Superior temporal gyrus (tissue), 1 donor: ENCODE results near the gene ANKS3.
A peak's percentile ranks its signal among the peaks of the same experiment; 100 is the strongest.

ENCODE experiments used
- DNase-seq: peaks from one replicate; pipeline ENCODE4 v3.0.0-alpha.2; 2016; ENCODE audit errors: extremely low spot score

The ANKS3 gene

DNA sequence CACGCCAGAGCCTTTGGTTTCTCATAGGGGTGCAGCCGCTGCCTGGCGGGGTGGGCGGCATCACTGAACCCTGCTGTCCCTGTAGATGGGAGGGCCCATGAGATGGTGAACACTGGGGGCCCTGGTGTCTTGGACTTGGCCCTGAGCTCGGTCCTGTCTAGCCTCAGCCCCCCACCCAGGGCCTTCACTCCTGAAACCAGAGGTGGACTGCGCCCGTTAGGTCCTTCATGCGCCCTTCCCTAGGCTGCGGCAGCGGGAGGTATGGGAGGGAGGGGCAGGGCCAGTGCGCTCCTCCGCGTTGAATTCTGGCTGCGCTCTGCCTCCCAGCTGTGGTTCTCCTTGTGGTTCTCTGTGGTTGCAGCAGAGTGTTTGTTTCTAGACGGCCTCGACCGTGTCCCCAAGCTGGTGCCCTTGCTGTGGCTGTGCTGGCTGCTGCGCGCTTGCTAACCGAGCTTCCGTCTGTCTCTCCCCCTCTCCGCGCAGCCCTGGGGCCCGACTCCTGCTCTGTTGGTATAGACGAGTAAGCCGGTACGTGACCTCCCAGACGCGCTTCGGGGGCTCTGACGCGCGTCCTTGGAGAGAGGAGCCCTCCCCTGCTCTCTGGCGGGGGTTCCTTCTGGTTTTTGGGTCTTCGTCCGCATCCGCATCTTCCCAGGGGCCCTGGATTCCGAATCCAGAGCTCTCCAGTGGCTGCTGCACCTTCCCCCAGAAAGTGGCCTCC is 48.1 kb downstream of the ANKS3 start:
- DNase-seq, result no peak

DNA sequence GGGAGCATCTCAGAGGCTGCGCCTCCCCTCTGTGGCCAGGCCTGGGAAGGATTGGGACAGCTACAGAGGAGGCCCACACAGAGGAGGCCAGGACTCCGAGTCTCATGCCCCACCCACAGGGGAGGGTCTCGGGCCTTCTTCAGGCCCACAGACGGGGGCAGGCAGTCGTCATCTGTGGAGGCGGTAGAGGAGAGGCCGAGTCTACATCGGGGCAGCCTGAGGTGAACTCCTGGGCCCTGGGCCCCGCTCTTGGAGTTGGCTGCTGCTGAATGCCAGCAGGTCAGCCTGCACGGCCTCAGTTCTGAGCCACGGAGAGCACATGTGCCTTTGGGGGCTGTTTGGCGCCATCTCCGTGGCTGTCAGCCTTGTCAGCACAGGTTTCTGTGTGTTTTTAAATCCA is 48.8 kb downstream of the ANKS3 start:
- no peak for DNase-seq

DNA sequence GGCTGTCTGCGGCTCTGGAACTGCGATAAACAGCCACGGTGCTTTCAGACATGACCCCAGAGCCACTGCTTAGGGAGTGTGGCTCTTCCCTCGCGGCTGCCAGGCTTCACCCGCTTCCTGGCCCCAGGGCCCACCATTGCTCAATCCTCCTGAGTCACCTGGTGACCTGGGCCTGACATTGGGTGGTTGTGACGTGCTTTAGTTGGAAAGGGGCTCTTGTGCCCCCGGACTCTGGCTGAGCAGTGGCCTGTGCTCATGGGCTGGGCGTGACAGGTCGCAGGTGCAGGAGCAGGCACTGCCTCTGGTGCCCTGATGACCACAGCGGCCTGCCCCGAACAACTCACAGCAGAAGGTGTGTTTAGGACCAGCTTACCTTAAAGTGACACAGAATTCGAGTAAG is 49.3 kb downstream of the ANKS3 start:
- DNase-seq, result no peak

DNA sequence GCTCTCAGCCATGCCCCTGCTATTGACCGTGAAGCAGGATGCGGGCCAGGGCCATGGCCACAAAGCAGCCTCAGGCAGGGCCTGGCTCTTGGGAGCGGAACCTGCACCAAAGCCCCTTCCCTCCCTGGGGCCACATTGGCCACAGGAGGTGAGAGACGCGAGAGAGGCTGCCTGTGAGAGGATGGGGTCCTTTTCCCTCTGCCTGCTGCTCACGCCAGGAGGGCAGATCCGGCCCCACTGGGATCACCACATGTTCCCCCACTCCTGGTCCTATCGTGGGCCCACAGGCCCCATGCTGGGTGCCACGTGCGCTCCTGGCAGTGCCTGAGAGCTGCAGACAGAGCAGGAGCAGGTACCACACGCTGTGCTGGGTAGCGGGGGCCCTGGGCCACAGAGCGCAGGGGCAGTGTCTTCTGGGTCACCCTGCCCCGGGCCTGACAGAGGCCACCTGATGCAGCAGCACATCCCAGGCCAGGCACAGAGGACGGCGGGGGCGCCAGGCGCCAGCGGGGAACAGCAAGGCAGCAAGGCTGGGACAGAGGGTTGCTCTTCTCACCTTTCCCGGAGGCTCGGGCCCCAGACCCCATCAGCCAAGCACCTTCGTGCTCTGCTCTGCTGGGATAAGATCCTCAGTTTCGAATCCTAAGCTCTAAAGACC is 49.9 kb downstream of the ANKS3 start:
- no peak for DNase-seq

DNA sequence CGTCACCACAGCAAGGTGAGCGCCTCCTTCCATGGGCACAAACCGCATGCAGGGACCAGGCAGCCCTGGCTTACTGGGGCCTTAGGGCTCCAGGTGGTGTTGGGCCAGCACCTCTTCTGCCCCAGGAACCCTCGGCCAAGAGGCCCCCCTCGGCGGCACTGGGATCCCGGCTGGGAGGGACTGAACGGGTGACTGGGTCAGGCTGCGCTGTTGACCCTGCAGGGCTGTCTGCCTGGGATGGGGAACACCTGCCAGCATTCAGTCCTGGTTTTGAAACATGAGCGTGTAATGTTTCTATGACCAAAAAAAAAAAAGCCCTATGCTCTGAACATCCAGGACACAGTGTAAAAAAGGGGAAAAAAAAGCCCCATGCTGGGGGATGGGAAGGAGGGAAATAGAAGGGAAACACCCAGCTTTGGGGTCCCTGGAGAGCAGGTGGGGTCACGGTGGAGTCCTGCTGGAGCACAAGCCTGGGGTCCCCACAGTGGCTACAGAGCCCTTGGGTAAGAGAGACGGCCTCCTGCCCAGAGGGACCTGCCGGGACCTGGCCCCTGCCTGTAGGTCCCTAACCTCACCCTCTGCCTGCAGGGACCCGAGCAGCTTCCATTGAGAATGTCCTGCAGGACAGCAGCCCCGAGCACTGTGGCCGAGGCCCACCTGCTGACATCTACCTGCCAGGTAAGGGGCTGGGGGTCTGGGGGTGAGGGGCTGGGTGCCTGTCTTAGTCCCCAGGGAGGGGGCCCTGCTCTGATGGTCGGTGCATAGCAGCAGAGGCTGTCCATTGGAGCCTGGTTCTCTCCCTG is 50.6 kb downstream of the ANKS3 start:
- no peak for DNase-seq

DNA sequence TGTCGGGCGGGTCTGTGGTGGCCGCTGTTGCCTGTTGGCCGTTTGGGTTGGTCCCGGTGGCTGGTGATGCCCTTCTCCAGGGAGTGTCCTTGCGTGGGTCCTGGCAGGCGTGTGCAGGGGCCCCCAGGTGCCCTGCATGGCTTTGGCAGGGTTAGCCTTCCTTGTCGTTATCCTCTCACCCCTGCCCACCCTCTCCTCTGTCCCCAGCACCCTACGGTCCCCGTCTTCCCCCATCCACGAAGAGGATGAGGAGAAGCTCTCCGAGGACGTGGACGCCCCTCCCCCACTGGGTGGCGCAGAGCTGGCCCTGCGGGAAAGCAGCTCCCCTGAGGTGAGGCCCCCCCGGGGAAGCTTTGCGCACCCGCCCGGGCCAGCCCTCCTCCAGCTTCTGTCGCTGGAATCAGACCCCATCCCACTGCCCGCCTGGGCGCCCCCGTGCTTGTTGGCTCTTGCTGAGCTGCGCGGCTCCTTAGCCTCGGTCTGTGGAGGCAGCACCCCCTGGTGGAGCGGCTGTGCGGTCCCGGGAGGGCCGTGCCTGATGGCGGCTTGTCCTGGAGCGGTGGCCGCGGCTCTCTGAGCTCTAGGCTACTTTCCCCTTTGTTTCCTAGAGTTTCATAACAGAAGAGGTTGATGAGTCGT is 51.3 kb downstream of the ANKS3 start:
- peak; percentile 70 for DNase-seq

DNA sequence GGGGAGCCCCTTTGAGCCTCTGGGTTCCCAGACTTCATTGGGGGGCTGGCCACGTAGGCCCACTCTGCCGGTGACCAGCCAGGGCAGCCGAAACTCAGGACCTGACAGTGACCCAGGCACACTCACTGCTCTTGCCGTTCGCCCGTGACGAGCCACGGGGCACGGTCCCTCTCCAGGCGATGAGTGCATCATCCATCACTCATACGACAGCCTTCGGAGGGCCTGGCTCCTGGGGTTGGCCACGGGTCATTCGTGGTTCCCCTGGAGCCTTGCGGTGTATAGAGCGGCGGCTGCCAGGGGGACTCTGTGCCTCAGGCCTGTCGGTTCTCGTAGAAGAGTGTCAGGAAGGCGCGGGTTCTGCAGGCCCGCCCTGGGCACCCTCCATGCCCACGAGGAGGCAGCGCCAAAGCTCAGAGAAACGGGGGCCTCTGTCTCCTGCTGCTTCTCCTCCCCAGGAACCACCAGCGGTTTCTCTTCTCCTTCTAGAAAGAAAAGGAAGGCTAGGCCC is 51.9 kb downstream of the ANKS3 start:
- no peak for DNase-seq

DNA sequence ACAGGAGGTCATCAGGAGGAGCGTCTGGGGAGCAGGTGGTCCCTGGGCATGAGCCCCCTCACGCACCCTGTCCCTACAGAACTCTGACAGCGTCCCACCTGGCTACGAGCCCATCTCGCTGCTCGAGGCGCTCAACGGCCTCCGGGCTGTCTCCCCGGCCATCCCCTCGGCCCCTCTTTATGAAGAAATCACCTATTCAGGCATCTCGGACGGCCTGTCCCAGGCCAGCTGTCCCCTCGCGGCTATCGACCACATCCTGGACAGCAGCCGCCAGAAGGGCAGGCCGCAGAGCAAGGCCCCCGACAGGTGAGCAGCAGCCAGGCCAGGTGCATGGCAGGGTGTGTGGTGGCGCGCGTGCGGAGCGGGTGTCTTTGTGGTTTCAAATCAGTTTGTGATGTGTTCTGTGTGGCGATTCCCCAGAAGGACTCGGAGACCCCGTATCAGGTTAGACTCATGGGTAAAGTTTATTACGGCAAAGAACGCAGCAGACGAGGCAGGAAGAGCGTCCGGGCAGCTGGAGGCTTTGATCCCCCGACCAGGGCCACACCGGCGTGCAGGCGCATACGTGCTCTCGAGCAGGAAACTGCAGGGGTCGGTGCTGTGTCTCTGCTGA is 52.5 kb downstream of the ANKS3 start:
- no peak for DNase-seq

DNA sequence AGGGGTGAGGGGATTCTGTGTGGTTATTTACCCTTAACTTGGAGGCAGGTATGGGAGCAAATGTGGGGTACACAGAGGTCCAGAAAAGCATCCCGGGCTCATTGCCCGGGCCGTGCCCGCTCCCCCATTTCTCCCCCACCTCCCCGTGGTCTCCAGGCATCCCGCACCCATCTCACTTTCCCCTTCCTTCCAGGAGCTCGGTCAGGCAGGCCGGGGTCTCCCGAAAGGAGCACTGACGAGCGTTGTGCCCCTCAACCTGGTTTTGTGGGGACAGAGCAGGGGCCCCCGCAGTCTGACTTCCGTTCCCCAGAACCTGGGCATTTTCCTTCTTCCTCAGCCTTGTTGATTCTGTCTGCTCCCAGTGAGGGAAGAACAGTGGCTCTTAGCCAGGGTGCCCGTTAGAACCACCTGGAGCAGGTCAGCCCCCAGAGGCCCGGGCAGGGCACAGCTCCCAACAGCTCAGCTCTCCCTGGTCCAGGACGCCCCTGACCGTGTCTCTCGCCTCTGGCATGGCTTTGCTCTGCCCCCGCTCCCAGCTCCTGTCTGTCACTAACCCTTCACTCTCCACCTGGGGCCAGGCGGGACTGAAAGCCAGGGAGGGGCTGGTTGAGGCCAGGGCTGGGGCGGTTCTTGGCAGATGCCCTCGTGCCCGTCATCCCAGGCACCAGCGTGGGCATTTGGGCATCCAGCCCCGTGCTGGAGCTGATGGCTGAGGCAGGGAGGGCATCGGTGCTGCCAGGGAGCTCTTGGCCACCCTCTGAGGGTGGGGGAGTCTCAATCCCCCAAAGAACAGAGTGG is 53.2 kb downstream of the ANKS3 start:
- no peak for DNase-seq

DNA sequence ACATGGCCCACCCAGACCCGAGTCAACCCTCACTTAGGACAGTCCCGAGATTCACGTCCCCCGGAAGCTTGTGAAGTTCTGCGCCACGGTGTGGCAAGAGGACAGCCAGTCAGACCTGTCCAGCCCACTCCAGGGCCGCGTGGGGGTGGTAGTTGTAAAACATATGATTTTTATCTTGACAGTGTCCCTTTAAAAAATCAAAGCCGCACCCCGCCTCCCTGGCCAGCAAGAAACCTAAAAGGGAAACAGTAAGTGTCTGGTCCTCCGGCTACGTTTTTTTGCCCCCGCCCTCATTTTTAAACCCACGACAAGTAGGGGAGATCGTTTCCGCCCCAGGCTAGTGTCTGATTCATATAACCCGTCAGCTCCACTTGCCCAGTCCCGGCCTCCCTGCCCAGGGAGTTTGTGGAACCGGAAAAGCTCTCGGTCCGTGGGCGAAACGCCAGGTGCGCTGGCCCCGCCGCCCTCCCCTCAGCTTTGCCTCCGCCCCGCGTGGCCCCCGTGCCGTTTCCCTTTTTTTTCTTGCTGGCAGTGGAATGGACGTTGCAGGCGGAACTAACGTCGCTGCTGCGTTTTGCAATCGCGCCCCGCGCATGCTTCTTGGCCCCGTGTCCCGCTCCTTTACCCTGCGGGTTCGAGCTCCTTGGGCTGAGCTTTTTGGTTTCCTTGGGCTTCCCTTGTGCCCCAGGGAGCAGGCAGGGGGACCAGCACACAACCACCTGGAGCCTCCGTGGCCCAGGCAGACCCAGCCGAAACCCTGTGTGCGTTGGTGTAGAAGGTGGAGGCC is 54.0 kb downstream of the ANKS3 start:
- peak; percentile 43 for DNase-seq

DNA sequence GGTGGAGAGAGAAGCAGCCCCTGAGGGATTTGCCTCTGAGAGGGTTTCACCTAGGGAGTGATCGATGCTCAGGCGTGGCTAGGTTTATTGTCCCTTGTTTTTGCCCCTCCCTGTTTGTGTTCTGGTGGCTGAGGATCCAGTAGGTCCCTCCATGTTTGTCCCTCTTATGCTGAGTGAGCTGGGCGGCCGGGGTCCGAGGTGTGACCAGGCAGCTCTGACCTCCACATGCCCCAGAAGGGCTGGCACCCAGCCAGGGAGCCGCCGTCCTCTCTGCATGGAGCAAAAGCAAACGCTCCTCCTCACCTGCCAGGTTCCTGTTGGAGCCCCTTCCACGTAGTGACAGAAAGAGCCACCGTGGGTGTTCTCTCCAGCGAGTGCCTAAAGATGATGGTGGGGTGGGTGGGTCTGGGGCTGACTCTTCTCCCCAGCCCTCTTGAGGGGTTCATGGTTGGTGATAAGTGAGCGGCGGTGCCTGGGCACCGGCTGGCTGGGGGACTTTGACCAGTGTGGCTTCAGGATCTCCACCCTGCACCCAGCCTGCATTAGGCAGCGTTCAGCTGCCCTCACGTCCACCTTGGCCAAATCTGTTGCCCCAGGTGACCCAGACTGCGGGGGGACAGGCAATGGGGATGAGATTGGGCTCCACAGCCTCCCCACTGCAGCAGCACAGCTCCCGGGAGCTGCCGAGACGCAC is 54.8 kb downstream of the ANKS3 start:
- DNase-seq, result no peak

DNA sequence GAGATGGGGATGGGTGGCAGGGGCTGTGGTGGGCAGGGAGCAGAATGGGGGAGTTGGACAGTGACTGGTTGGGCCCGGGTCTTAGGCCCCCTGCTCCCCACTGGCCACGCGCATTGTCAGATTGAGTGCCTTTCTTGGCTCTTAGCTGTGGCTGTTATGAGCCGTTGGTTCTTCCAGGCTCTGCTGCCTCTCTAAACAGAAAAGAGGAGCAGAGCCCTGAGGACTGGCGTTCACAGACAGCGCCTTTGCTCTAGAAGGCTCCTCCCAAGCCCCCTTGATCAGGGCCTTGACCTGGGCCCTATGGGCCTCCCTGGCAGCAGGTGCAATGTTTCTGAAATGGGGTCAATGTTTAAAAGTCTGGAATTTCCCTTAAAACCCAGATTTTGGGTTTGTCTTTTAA is 55.5 kb downstream of the ANKS3 start:
- no peak for DNase-seq

DNA sequence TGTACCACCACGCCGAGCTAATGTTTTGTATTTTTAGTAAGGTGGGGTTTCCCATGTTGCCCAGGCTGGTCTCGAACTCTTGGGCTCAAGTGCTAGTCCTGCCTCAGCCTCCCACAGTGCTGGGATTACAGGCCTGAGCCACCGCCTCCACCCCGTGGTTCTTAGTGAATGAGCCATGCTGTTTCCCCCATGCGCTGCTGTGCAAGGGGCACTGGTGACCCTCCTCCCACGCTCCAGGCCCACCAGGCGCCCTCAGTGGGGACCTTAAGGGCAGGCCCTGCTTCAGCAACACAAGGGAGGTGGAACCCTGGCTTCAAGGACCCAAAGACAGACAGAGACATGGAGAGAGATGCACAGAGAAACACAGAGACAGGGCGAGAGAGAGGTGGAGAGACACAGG is 56.1 kb downstream of the ANKS3 start:
- DNase-seq, result no peak

DNA sequence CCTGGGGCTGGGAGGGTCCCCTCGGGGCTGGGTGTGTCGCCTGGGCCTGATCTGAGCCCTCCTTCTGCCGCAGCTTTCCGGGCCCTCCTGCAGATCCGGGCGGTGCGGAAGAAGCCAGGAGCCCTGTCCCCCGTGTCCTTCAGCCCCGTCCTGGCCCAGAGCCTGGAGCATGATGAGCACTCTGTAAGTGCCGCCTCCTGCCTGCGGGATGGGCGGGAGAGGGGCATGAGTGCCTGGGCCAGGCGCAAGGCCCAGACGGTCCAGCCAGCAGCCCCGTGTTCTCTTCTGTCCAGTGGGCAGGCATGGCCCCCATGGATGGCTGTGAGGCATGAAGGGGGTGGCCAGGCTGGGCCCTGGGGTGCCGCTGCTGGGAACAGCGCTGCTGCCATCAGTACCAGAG is 56.7 kb downstream of the ANKS3 start:
- no peak for DNase-seq

DNA sequence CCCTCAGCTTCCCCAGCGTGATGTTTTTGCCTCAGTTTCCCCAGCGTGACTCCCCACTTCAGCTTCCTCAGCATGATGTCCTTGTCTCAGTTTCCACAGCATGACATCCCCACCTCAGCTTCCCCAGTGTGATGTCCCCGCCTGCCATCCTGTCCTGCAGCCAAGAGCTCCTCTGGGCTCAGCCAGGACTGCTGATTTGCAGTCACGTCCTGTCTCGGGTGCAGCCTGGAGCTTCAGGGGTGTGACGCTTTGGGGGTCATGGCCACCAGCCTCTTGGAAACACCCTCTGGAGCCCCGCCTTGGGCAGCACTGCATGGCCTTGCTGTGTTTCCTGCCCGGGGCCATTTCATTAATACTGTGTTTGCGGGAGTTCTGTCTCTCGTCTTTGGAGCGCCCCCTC is 57.2 kb downstream of the ANKS3 start:
- DNase-seq, result no peak

DNA sequence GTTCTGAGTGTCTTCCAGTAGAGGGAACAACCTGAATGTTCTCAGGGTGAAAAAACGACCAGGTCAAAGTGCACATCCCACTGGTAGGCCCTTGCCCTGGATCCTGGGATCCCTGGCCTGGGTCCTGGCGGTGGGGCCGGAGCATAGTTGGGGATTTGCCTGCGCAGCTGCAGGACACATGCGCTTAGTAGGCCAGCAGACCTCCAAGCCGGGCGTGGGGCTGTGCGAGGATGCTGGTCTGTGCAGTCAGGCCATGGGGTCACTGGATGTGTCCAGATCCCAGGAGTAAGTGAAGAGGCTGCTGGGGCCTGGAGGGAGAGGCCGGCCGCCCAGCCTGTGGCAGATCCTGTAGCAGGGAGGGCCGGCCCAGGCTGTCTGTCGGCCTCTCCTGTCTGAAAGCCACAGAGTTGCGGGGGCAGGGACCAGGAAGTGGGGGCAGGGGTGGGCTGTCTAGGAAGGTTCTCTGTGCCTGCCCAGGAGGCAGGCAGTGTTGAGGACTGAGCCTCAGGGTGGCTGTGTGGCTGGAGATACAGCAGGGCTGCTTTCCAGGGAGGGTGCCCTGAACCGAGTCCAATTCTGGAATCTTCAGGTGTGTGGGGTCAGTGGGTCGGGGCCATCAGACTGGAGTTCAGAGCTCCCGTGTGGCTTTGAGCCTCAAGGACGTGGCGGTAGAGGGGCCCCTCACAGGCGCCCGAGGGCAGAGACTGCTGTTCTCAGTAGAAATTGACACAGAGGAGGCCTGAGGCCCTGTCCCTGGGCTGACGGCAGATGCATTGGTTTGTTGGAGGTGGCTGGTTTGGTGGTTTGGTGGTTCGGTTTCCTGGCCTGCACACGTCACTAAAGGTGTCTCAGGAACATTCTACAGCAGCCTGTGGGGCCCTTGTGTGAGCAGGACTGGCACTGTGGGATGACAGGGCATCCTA is 57.9 kb downstream of the ANKS3 start:
- DNase-seq, result no peak

DNA sequence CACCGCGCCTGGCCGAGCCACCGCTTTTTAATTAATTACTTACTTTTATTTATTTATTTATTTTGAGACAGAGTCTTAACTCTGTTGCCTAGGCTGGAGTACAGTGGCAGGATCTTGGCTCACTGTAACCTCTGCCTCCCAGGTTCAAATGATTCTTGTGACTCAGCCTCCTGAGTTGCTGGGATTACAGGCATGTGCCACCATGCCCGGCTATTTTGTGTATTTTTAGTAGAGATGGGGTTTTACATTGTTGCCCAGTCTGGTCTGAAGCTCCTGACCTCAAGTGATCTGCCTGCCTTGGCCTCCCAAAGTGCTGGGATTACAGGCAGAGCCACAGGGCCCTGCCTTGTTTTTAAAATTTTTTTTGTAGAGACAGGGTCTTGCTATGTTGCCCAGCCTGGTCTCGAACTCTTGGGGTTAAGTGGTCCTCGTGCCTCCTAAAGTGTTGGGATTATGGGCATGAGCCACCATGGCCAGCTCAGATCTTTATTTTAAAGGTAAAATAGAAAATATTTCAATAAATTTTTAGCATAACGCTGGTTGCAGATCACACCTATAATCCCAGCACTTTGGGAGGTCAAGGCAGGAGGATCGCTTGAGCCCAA is 59.0 kb downstream of the ANKS3 start:
- no peak for DNase-seq
